HG02884 (cell line): Measurements from ENCODE around the gene RIPPLY2.
"Not testable (repeated sequence)": the region's sequence is repeated elsewhere in the genome, so short reads cannot be mapped to it uniquely, and the experiment has no call there.

ENCODE experiments used
- ATAC-seq: cut with Tn5 transposase; IDR thresholded peaks from one replicate; pipeline ENCODE4 v1.9.1; 2021; ENCODE audit warnings: mild to moderate bottlenecking, moderate library complexity; ENCODE audit not compliant: unreplicated experiment

Gene RIPPLY2

GRCh38 chr6:83897094-83897493, 43.9 kb downstream of the RIPPLY2 start:
- ATAC-seq = not testable (repeated sequence)

- ATAC-seq = no peak
Observed at GRCh38 chr6:83901624-83902023, 48.5 kb downstream of the RIPPLY2 start.

GRCh38 chr6:83904395-83904794, 51.2 kb downstream of the RIPPLY2 start:
- ATAC-seq = no peak

- no peak for ATAC-seq
Observed at GRCh38 chr6:83905648-83906047, 52.5 kb downstream of the RIPPLY2 start.
